ENCODE data around the gene ZNF346.

The ZNF346 gene

GRCh38 chr5:177087398-177088005 is 65.0 kb downstream of the ZNF346 start:
- H3K4me1 ChIP-seq (ENCODE audit: insufficient read depth, low read length) = peaks cover 6% of the 10 kb centered on the region
- peak overlapping the region; percentile 61 for H3K4me3 ChIP-seq (ENCODE audit: low read length)
- no peaks in the 10 kb centered on the region for H3K9me3 ChIP-seq (ENCODE audit: insufficient read depth, low read depth, low read length)
- H3K27ac ChIP-seq (ENCODE audit: low read depth, low read length) = peak overlapping the region; percentile 75
- peaks cover 25% of the 10 kb centered on the region for H3K36me3 ChIP-seq (ENCODE audit: insufficient read depth, low read length)
- H3K9ac ChIP-seq (ENCODE audit: low read depth, low read length) = peak overlapping the region; percentile 73
- WGBS = 22% methylated on average over 23 of the region's 23 CpGs
- no peaks in the 10 kb centered on the region for H3K27me3 ChIP-seq (ENCODE audit: insufficient read depth, low read length)

- Histone ChIP-seq H3K9ac (ENCODE audit: low read depth, low read length) (no peak overlapping the region), H3K36me3 (ENCODE audit: insufficient read depth, low read length) (peaks cover 41% of the 10 kb centered on the region), H3K4me3 (ENCODE audit: low read length) (no peak overlapping the region), H3K27ac (ENCODE audit: low read depth, low read length) (no peak overlapping the region), H3K27me3 (ENCODE audit: insufficient read depth, low read length) (no peaks in the 10 kb centered on the region), H3K4me1 (ENCODE audit: insufficient read depth, low read length) (peaks cover 6% of the 10 kb centered on the region), H3K9me3 (ENCODE audit: insufficient read depth, low read depth, low read length) (no peaks in the 10 kb centered on the region)
- WGBS = 80% methylated on average over 5 of the region's 5 CpGs
Measured at GRCh38 chr5:177089127-177089526, 66.6 kb downstream of the ZNF346 start.

DNA sequence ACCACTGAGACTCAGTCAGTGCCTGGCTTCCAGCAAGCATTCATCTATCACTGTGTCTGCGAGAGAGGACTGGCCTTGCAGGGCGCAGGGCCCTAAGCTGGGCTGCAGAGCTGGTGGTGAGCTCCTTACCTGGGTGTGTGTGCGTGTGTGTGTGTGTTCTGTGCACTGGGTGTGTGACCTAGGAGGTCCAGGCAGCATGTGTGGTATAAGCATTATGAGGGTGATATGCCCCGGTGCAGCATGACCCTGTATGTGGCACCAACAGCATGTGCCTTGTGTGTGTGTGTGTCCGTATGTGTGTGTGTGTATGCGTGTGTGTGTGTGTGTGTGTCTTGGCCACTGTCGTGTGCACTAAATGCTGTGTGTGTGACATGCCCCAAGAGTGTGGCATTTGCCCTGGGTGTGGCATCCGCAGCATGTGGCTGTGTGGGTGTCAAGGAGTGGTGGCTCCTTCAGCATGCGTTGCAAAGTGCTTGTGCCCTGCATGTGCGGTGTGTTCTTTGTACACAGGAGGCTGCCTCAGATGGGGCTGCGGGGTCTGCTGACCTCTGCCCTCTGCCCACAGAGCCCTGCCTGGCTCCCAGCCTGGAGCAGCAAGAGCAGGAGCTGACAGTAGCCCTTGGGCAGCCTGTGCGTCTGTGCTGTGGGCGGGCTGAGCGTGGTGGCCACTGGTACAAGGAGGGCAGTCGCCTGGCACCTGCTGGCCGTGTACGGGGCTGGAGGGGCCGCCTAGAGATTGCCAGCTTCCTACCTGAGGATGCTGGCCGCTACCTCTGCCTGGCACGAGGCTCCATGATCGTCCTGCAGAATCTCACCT is 67.5 kb downstream of the ZNF346 start:
- H3K27me3 ChIP-seq (ENCODE audit: insufficient read depth, low read length) = no peaks in the 10 kb centered on the region
- H3K36me3 ChIP-seq (ENCODE audit: insufficient read depth, low read length) = peaks cover 43% of the 10 kb centered on the region
- no peak overlapping the region for H3K4me3 ChIP-seq (ENCODE audit: low read length)
- H3K27ac ChIP-seq (ENCODE audit: low read depth, low read length) = no peak overlapping the region
- peaks cover 6% of the 10 kb centered on the region for H3K4me1 ChIP-seq (ENCODE audit: insufficient read depth, low read length)
- WGBS = 92% methylated on average over 21 of the region's 21 CpGs
- no peaks in the 10 kb centered on the region for H3K9me3 ChIP-seq (ENCODE audit: insufficient read depth, low read depth, low read length)
- no peak overlapping the region for H3K9ac ChIP-seq (ENCODE audit: low read depth, low read length)

- peaks cover 6% of the 10 kb centered on the region for H3K4me1 ChIP-seq (ENCODE audit: insufficient read depth, low read length)
- no peak overlapping the region for H3K4me3 ChIP-seq (ENCODE audit: low read length)
- 96% methylated on average over 13 of the region's 13 CpGs for WGBS
Measured at GRCh38 chr5:177090813-177091212, 68.3 kb downstream of the ZNF346 start.

DNA sequence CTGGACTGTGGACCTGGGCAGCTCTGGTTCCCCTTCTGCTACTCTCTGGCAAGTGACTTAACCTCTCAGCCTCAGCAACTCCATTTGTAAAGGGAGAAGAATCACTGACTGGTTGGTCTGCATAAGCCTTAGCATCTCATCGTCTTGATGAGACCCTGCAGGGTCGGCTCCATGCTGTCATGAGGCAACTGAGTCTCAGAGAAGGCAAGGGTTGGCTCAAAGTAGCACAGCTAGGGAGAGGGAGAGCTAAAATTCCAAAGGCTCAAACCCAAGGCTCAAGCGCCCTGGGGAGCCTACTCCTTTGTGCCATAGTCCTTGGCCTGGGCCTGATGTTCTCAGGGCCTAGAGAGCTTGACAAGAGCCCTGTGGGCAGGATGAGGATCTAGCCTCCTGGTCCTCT is 68.7 kb downstream of the ZNF346 start:
- H3K9me3 ChIP-seq (ENCODE audit: insufficient read depth, low read depth, low read length) = no peaks in the 10 kb centered on the region
- H3K27me3 ChIP-seq (ENCODE audit: insufficient read depth, low read length) = no peaks in the 10 kb centered on the region
- H3K36me3 ChIP-seq (ENCODE audit: insufficient read depth, low read length) = peaks cover 51% of the 10 kb centered on the region
- H3K9ac ChIP-seq (ENCODE audit: low read depth, low read length) = no peak overlapping the region
- no peak overlapping the region for H3K27ac ChIP-seq (ENCODE audit: low read depth, low read length)
- peaks cover 1% of the 10 kb centered on the region for H3K4me1 ChIP-seq (ENCODE audit: insufficient read depth, low read length)
- 94% methylated on average over 3 of the region's 3 CpGs for WGBS
- no peak overlapping the region for H3K4me3 ChIP-seq (ENCODE audit: low read length)

More at GRCh38 chr5:177090813-177091212, 68.3 kb downstream of the ZNF346 start:
- Histone ChIP-seq H3K27me3 (ENCODE audit: insufficient read depth, low read length) (no peaks in the 10 kb centered on the region), H3K27ac (ENCODE audit: low read depth, low read length) (no peak overlapping the region), H3K9me3 (ENCODE audit: insufficient read depth, low read depth, low read length) (no peaks in the 10 kb centered on the region), H3K36me3 (ENCODE audit: insufficient read depth, low read length) (peaks cover 49% of the 10 kb centered on the region), H3K9ac (ENCODE audit: low read depth, low read length) (no peak overlapping the region)

DNA sequence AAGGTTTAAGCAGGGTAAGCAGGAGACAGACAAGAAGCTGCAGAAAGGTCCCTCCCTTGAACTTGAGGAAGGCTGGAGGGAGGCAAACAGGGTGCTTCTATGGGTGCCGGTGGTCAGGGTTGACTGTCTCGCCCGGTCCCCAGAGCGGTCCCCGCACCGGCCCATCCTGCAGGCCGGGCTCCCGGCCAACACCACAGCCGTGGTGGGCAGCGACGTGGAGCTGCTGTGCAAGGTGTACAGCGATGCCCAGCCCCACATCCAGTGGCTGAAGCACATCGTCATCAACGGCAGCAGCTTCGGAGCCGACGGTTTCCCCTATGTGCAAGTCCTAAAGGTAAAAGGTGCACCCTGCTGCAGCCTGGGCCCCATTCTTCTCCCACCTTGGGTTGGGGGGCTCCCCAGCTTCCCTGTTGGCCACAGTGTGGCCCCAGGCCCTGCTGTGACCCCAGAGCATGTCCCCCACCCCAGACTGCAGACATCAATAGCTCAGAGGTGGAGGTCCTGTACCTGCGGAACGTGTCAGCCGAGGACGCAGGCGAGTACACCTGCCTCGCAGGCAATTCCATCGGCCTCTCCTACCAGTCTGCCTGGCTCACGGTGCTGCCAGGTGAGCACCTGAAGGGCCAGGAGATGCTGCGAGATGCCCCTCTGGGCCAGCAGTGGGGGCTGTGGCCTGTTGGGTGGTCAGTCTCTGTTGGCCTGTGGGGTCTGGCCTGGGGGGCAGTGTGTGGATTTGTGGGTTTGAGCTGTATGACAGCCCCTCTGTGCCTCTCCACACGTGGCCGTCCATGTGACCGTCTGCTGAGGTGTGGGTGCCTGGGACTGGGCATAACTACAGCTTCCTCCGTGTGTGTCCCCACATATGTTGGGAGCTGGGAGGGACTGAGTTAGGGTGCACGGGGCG is 69.9 kb downstream of the ZNF346 start:
- WGBS = 96% methylated on average over 32 of the region's 32 CpGs
- Histone ChIP-seq H3K4me1 (ENCODE audit: insufficient read depth, low read length) (no peaks in the 10 kb centered on the region), H3K27me3 (ENCODE audit: insufficient read depth, low read length) (no peaks in the 10 kb centered on the region), H3K36me3 (ENCODE audit: insufficient read depth, low read length) (peaks cover 54% of the 10 kb centered on the region), H3K27ac (ENCODE audit: low read depth, low read length) (no peak overlapping the region), H3K9me3 (ENCODE audit: insufficient read depth, low read depth, low read length) (no peaks in the 10 kb centered on the region), H3K9ac (ENCODE audit: low read depth, low read length) (no peak overlapping the region), H3K4me3 (ENCODE audit: low read length) (no peak overlapping the region)

- Histone ChIP-seq H3K27ac (ENCODE audit: low read depth, low read length) (no peak overlapping the region), H3K36me3 (ENCODE audit: insufficient read depth, low read length) (peaks cover 60% of the 10 kb centered on the region), H3K27me3 (ENCODE audit: insufficient read depth, low read length) (no peaks in the 10 kb centered on the region), H3K9ac (ENCODE audit: low read depth, low read length) (no peak overlapping the region), H3K9me3 (ENCODE audit: insufficient read depth, low read depth, low read length) (no peaks in the 10 kb centered on the region), H3K4me3 (ENCODE audit: low read length) (no peak overlapping the region), H3K4me1 (ENCODE audit: insufficient read depth, low read length) (no peaks in the 10 kb centered on the region)
- WGBS = 96% methylated on average over 40 of the region's 40 CpGs
Measured at GRCh38 chr5:177093082-177093712, 70.7 kb downstream of the ZNF346 start.

- H3K36me3 ChIP-seq (ENCODE audit: insufficient read depth, low read length) = peaks cover 60% of the 10 kb centered on the region
Measured at GRCh38 chr5:177093803-177094202, 71.3 kb downstream of the ZNF346 start.

DNA sequence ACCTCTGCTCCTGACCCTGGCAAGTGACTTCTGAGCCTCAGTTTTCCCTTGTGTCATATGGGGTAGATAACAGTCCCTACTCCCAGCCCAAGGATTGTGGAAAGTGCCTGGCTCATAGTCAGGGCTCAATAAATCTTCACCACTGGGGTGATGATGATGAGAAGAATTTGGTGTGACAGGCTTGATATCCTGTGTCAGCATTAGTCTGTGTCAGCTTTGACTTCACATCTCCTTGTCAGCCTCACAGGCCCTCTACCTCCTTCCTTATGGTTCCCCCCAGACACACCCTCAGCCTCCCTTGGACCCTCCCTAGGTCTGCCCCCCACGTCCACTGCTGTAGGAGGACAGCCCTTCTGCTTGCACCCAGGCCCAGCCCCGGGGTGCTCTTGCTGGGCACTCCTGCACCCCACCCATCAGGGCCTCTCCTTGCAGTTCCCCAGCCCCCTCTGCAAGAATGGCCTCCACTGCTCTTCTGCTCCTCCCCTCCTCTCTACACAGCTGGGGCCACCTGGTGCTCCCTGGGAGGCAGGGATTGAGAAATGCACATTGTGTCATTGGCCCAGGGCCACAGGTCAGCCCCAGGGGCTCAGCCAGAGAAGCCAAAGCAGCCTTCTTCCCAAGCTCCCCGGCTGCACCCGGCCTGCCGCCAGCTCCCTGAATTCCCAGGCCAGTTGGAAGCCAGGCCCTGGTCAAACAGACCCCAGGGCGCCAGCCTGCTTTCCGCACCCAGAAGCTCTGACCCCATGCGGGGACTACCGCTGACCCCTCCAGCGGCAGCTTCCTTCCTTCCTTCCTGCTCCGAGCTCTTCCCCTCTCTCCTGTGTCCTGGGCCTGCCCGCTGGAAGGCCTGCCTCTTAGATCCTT is 72.0 kb downstream of the ZNF346 start:
- 82% methylated on average over 12 of the region's 12 CpGs for WGBS
- H3K36me3 ChIP-seq (ENCODE audit: insufficient read depth, low read length) = peaks cover 60% of the 10 kb centered on the region

More at GRCh38 chr5:177093803-177094202, 71.3 kb downstream of the ZNF346 start:
- Histone ChIP-seq H3K4me3 (ENCODE audit: low read length) (no peak overlapping the region), H3K9me3 (ENCODE audit: insufficient read depth, low read depth, low read length) (no peaks in the 10 kb centered on the region), H3K27ac (ENCODE audit: low read depth, low read length) (no peak overlapping the region), H3K9ac (ENCODE audit: low read depth, low read length) (no peak overlapping the region), H3K27me3 (ENCODE audit: insufficient read depth, low read length) (no peaks in the 10 kb centered on the region), H3K4me1 (ENCODE audit: insufficient read depth, low read length) (0 out of 2 replicates have a peak, but pooled peaks cover 3% of the 10 kb centered on the region)
- 91% methylated on average over 3 of the region's 6 CpGs for WGBS

DNA sequence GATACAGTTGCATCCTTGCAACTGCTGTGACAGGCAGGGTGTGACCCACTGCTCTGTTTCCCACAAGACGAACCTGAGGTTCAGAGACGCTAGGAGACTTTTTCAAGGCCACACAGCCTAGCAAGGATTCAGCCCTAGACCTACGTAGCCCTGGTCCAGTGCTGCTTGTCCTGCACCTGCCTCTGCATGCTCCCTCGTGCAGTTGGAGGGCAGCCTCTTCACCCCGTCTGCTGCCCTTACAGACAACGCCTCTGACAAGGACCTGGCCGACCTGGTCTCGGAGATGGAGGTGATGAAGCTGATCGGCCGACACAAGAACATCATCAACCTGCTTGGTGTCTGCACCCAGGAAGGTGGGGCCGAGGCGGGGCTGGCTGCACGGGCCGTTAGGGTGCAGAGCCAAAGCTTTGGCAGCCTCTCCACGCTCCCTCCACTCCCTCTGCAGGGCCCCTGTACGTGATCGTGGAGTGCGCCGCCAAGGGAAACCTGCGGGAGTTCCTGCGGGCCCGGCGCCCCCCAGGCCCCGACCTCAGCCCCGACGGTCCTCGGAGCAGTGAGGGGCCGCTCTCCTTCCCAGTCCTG is 72.7 kb downstream of the ZNF346 start:
- Histone ChIP-seq H3K27ac (ENCODE audit: low read depth, low read length) (no peak overlapping the region), H3K4me1 (ENCODE audit: insufficient read depth, low read length) (0 out of 2 replicates have a peak, but pooled peaks cover 9% of the 10 kb centered on the region), H3K36me3 (ENCODE audit: insufficient read depth, low read length) (peaks cover 57% of the 10 kb centered on the region), H3K9me3 (ENCODE audit: insufficient read depth, low read depth, low read length) (no peaks in the 10 kb centered on the region), H3K27me3 (ENCODE audit: insufficient read depth, low read length) (no peaks in the 10 kb centered on the region), H3K4me3 (ENCODE audit: low read length) (no peak overlapping the region), H3K9ac (ENCODE audit: low read depth, low read length) (no peak overlapping the region)
- 92% methylated on average over 28 of the region's 28 CpGs for WGBS

More for the DNA sequence above, 72.0 kb downstream of the ZNF346 start:
- H3K4me3 ChIP-seq (ENCODE audit: low read length) = no peak overlapping the region
- no peak overlapping the region for H3K27ac ChIP-seq (ENCODE audit: low read depth, low read length)
- no peaks in the 10 kb centered on the region for H3K27me3 ChIP-seq (ENCODE audit: insufficient read depth, low read length)
- H3K9me3 ChIP-seq (ENCODE audit: insufficient read depth, low read depth, low read length) = no peaks in the 10 kb centered on the region
- 0 out of 2 replicates have a peak, but pooled peaks cover 5% of the 10 kb centered on the region for H3K4me1 ChIP-seq (ENCODE audit: insufficient read depth, low read length)
- no peak overlapping the region for H3K9ac ChIP-seq (ENCODE audit: low read depth, low read length)

Measured in HUES64 (cell line).